Stomach (tissue), 4 donors: Measurements from ENCODE around the gene HEATR1.

Experiments
- POLR2A ChIP-seq, 4 donors: fragments of 450-650 bp; IDR thresholded peaks; one replicate each; pipeline ENCODE4 v1.6.1; 2016; ENCODE audit warnings: antibody characterized with exemption in 4 of 4, control low read depth in 2 of 4, mild to moderate bottlenecking in 1 of 4, moderate library complexity in 1 of 4
- TF ChIP-seq, protein P1 (sequence below), 7 experiments: fragments of 450-650 bp in 4 of 7; fragments of 200-600 bp in 3 of 7; sonication (generic) in 3 of 7; IDR thresholded peaks; one replicate each; pipeline ENCODE4 v1.5.1; 2016 to 2019; ENCODE audit warnings: antibody characterized with exemption in 7 of 7, control low read depth in 2 of 7, mild to moderate bottlenecking in 1 of 7

DNA sequence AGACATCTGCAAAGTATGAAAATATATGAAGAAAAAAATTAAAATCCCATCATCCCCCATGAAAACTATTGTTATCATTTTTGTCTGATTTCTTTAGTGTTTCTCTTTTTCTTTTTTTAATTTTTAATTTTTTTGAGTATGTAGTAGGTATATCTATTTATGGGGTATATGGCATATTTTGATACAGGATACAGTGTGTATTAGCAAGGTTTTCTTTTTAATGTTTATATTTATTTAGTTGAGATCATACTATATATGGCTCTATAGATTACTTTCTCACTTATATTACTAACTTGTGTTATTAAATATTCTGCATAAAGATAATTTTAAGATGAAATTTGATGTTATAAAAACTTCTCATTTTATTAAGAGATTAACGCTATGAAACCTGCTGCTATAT lies 69.1 kb downstream of the HEATR1 start:
- TF ChIP-seq, protein P1, sequence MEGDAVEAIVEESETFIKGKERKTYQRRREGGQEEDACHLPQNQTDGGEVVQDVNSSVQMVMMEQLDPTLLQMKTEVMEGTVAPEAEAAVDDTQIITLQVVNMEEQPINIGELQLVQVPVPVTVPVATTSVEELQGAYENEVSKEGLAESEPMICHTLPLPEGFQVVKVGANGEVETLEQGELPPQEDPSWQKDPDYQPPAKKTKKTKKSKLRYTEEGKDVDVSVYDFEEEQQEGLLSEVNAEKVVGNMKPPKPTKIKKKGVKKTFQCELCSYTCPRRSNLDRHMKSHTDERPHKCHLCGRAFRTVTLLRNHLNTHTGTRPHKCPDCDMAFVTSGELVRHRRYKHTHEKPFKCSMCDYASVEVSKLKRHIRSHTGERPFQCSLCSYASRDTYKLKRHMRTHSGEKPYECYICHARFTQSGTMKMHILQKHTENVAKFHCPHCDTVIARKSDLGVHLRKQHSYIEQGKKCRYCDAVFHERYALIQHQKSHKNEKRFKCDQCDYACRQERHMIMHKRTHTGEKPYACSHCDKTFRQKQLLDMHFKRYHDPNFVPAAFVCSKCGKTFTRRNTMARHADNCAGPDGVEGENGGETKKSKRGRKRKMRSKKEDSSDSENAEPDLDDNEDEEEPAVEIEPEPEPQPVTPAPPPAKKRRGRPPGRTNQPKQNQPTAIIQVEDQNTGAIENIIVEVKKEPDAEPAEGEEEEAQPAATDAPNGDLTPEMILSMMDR (IDR thresholded peaks at IDR 0.05) = no peak
- no peak for TF ChIP-seq POLR2A (IDR thresholded peaks at IDR 0.05)
